ENCODE data around the gene SCN7A.
"Not testable (repeated sequence)": the region's sequence is repeated elsewhere in the genome, so short reads cannot be mapped to it uniquely, and the experiment has no call there.

The SCN7A gene

GRCh38 chr2:166494140-166494624 is at the start of gene SCN7A:
Gene SCN7A (minus strand): TSS chr2:166494249. CDS start chr2:166477696, 16,553 bp downstream.
- peak in 30 of 56 donors; percentile 1 to 55 (median 8) for DNase-seq

GRCh38 chr2:166539340-166540162 is 45.5 kb upstream of the SCN7A start:
- DNase-seq = peak in 23 of 56 donors; percentile 0 to 40 (median 4)

GRCh38 chr2:166536111-166536510 is 42.1 kb upstream of the SCN7A start:
- no peak for DNase-seq

GRCh38 chr2:166521155-166521554 is 27.1 kb upstream of the SCN7A start:
- no peak for DNase-seq

GRCh38 chr2:166520604-166521003 is 26.6 kb upstream of the SCN7A start:
- no peak for DNase-seq

- no peak for DNase-seq
Observed at GRCh38 chr2:166519391-166519962, 25.4 kb upstream of the SCN7A start.

GRCh38 chr2:166518634-166519390 is 24.8 kb upstream of the SCN7A start:
- no peak for DNase-seq

- DNase-seq = no peak
Observed at GRCh38 chr2:166517533-166518061, 23.5 kb upstream of the SCN7A start.

GRCh38 chr2:166516712-166517303 is 22.8 kb upstream of the SCN7A start:
- peak in 7 of 56 donors; percentile 0 to 61 (median 3) for DNase-seq

GRCh38 chr2:166513952-166514351 is 19.9 kb upstream of the SCN7A start:
- no peak for DNase-seq

GRCh38 chr2:166499281-166499680 is 5.2 kb upstream of the SCN7A start:
- DNase-seq = no peak

- no peak for DNase-seq
Observed at GRCh38 chr2:166491461-166491860, 2.6 kb downstream of the SCN7A start.

GRCh38 chr2:166487171-166487570 is 6.9 kb downstream of the SCN7A start:
- no peak for DNase-seq

- peak in 1 of 56 donors; percentile 7 for DNase-seq
Observed at GRCh38 chr2:166485558-166486178, 8.4 kb downstream of the SCN7A start.

GRCh38 chr2:166472332-166472731 is 21.7 kb downstream of the SCN7A start:
- no peak for DNase-seq

- DNase-seq = no peak
Observed at GRCh38 chr2:166468124-166469024, 25.7 kb downstream of the SCN7A start.

GRCh38 chr2:166464187-166464586 is 29.9 kb downstream of the SCN7A start:
- DNase-seq = no peak

GRCh38 chr2:166463640-166464039 is 30.4 kb downstream of the SCN7A start:
- DNase-seq = no peak

GRCh38 chr2:166458674-166459073 is 35.4 kb downstream of the SCN7A start:
- DNase-seq = no peak

GRCh38 chr2:166455823-166456222 is 38.2 kb downstream of the SCN7A start:
- not testable (repeated sequence) for DNase-seq

Data from amygdala (tissue), 56 donors.